Motor neuron (in vitro differentiated cells): ENCODE results near the gene NXNL2. TPM values are rescaled to one million over a fixed set of nuclear protein-coding genes. Genes with fewer than 3 reads are reported as not detected.

Experiments used
- ATAC-seq, 8 experiments: fragments of 200-7000 bp; cut with Tn5 transposase; replicated peaks in 6 of 8; 2 replicates each; pipeline ENCODE4 v1.8.0; 2021; ENCODE audit warnings: mild to moderate bottlenecking in 8 of 8, moderate library complexity in 8 of 8
- H3K27ac ChIP-seq, 2 donors: fragments of 250-450 bp; sonication (Bioruptor Pico); 2 replicates each; pipeline ENCODE4 v1.9.0; 2021; ENCODE audit warnings: antibody characterized with exemption in 2 of 2, mild to moderate bottlenecking in 2 of 2, moderate library complexity in 1 of 2
- H3K4me1 ChIP-seq, 2 donors: fragments of 250-450 bp; sonication (Bioruptor Pico); replicated peaks in 1 of 2; 2 replicates each; pipeline ENCODE4 v1.6.1; 2021; ENCODE audit warnings: antibody characterized with exemption in 2 of 2, mild to moderate bottlenecking in 2 of 2, moderate library complexity in 1 of 2
- H3K4me3 ChIP-seq, 5 donors: fragments of 250-450 bp; sonication (Bioruptor Pico); 2 replicates each; pipeline ENCODE4 v1.9.0; 2021; ENCODE audit warnings: antibody characterized with exemption in 5 of 5, mild to moderate bottlenecking in 5 of 5, moderate library complexity in 4 of 5
- WGBS, 10 experiments: fragments of 450-650 bp; shearing (Covaris generic); methylation state at CpG; one replicate each; pipeline ENCODE4 v1.0.0; 2022; 5-methylcytosine and 5-hydroxymethylcytosine counted together
- in situ Hi-C, 9 experiments: fragments of 400-800 bp; cut with MboI; loops; one replicate each; pipeline ENCODE4 v1.15.0; 2021; ENCODE audit warnings: low sequenced_read_pairs in 9 of 9, low pct_unique_long_range_greater_than_20kb in 2 of 9; ENCODE audit not compliant: unreplicated experiment in 9 of 9
- total RNA-seq, 8 experiments: library from RNA; unstranded; fragments of 300-600 nt; gene quantifications; 2 replicates each; pipeline versions ENCODE4 v1.2.3 to v1.2.4, GENCODE V29; 2022

NXNL2 gene
- total RNA-seq, 8 experiments from 2014 or later = 0.18 to 1.7 (median 0.41) TPM; not detected in 1

- no peak overlapping the region for H3K4me3 ChIP-seq
- H3K4me1 ChIP-seq = no peaks in the 10 kb centered on the region
- WGBS, 10 experiments = 17 to 100% (median 80%) methylated on average over 1 to 6 of the region's 9 CpGs; no CpG with 5 or more reads in 5 of the 10 experiments
- peak in 3 of 8 experiments; percentile 22 to 54 (median 53) for ATAC-seq
- no peak overlapping the region for H3K27ac ChIP-seq
- in situ Hi-C loops = loop anchor here in 5 of 9 experiments (10.0 to 25.0 kb wide), 5 partner anchors 149 to 901 kb away; partner anchors contain the start of gene S1PR3 (in 2 of the 5)
Measured at GRCh38 chr9:88587885-88588649, 53.1 kb downstream of the NXNL2 start.

- Histone ChIP-seq H3K4me3 (no peak overlapping the region), H3K27ac (no peak overlapping the region), H3K4me1 (no peaks in the 10 kb centered on the region)
- no peak for ATAC-seq
- in situ Hi-C loops = loop anchor here in 5 of 9 experiments (10.0 to 25.0 kb wide), 5 partner anchors 148 to 902 kb away; partner anchors contain the start of gene S1PR3 (in 2 of the 5)
- 87 to 100% (median 95%) methylated on average over 1 to 3 of the region's 3 CpGs; no CpG with 5 or more reads in 6 of the 10 experiments for WGBS, 10 experiments
Measured at GRCh38 chr9:88589656-88590055, 54.7 kb downstream of the NXNL2 start.

- peaks cover 0 to 2% of the 10 kb centered on the region in 2 donors for H3K4me1 ChIP-seq
- in situ Hi-C loops = loop anchor here in 5 of 9 experiments (25.0 kb wide), 4 partner anchors 147 to 903 kb away; partner anchors contain the start of gene S1PR3 (in 2 of the 5)
- H3K4me3 ChIP-seq = no peak overlapping the region
- no peak overlapping the region for H3K27ac ChIP-seq
- WGBS, 10 experiments = 64 to 100% (median 97%) methylated on average over 2 to 9 of the region's 14 CpGs; no CpG with 5 or more reads in 1 of the 10 experiments
- no peak for ATAC-seq
Measured at GRCh38 chr9:88590558-88591146, 55.7 kb downstream of the NXNL2 start.

- peaks cover 0 to 2% of the 10 kb centered on the region in 2 donors for H3K4me1 ChIP-seq
- no peak overlapping the region for H3K4me3 ChIP-seq
- peak in 5 of 8 experiments; percentile 33 to 71 (median 43) for ATAC-seq
- H3K27ac ChIP-seq = no peak overlapping the region
- 4 to 81% (median 40%) methylated on average over 1 to 4 of the region's 4 CpGs; no CpG with 5 or more reads in 1 of the 10 experiments for WGBS, 10 experiments
- in situ Hi-C loops = loop anchor here in 5 of 9 experiments (25.0 kb wide), 4 partner anchors 144 to 906 kb away; partner anchors contain the start of gene S1PR3 (in 2 of the 5)
Measured at GRCh38 chr9:88593537-88594185, 58.7 kb downstream of the NXNL2 start.

Other genes starting within 250 kb of the NXNL2 start
- 100 to 1,000 TPM in 1 of 8 experiments, 10 to 100 TPM in 7; 42.0 to 114 (median 64.2) TPM for gene SPIN1, start 146.7 kb upstream of the NXNL2 start, total RNA-seq